ENCODE measurements around the gene TMEM233.

DNA sequence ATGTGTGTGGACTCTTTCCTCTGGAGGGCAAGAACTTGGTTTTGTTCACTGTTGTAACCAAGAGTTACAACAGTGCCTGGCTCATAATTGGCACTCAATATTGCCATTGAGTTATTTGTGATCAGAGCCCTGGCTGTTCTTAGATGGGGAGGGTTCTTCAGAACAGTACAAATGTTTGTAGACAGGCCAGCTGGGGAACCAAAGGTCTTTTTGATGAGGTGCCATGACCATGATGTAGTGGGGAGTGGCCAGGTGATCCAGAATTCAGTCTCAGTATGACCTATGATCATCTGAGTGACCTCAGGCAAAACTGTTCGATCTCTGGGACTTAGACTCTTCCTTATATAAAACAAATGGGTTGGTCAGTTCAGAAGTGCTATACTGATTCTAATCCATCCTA lies 71.1 kb downstream of the TMEM233 start:
- TF ChIP-seq POLR2A (IDR thresholded peaks at IDR 0.05; ENCODE audit: low read depth, low read length) (no peak), POLR2AphosphoS5 (IDR thresholded peaks at IDR 0.05; ENCODE audit: low read depth, low read length) (no peak), TAF1 (IDR thresholded peaks at IDR 0.05; ENCODE audit: low read depth, low read length) (no peak)
